ENCODE measurements around the gene C2CD2. TPM values are rescaled to one million over a fixed set of nuclear protein-coding genes. Genes with fewer than 3 reads are reported as not detected.
A peak's percentile ranks its signal among the peaks of the same experiment; 100 is the strongest.
"Not testable (repeated sequence)": the region's sequence is repeated elsewhere in the genome, so short reads cannot be mapped to it uniquely, and the experiment has no call there.

C2CD2 gene
- total RNA-seq, 6 experiments from 2014 or later: 14.4 to 19.9 (median 17.2) TPM

- no peaks in the 10 kb centered on the region for H3K36me3 Mint-ChIP-seq (ENCODE audit: low read depth)
- H3K27ac Mint-ChIP-seq: peak overlapping the region; percentile 62; the same call in 1 of the 2 replicates
- TF ChIP-seq CTCF (IDR thresholded peaks at IDR 0.05): no peak
- no peak for DNase-seq
- H3K27me3 Mint-ChIP-seq (ENCODE audit: insufficient read depth): peaks cover 18% of the 10 kb centered on the region
- H3K9me3 Mint-ChIP-seq: no peaks in the 10 kb centered on the region
- H3K4me3 Mint-ChIP-seq: peak overlapping the region; percentile 52; the same call in 1 of the 2 replicates
- H3K4me1 Mint-ChIP-seq (ENCODE audit: low read depth): peaks cover 66% of the 10 kb centered on the region
Observed at GRCh38 chr21:41961282-41961701, 7.5 kb upstream of the C2CD2 start.

- Mint-ChIP-seq H3K4me3 (no peak overlapping the region), H3K36me3 (ENCODE audit: low read depth) (no peaks in the 10 kb centered on the region), H3K9me3 (no peaks in the 10 kb centered on the region), H3K4me1 (ENCODE audit: low read depth) (peaks cover 65% of the 10 kb centered on the region), H3K27me3 (ENCODE audit: insufficient read depth) (peaks cover 18% of the 10 kb centered on the region), H3K27ac (no peak overlapping the region)
- TF ChIP-seq CTCF (IDR thresholded peaks at IDR 0.05): no peak
- DNase-seq: no peak
Observed at GRCh38 chr21:41960386-41960785, 6.6 kb upstream of the C2CD2 start.

GRCh38 chr21:41959697-41960096 lies 5.9 kb upstream of the C2CD2 start:
- H3K27me3 Mint-ChIP-seq (ENCODE audit: insufficient read depth): peaks cover 15% of the 10 kb centered on the region
- not testable (repeated sequence) for H3K4me3 Mint-ChIP-seq; H3K9me3 Mint-ChIP-seq; H3K36me3 Mint-ChIP-seq (ENCODE audit: low read depth); DNase-seq; H3K27ac Mint-ChIP-seq
- H3K4me1 Mint-ChIP-seq (ENCODE audit: low read depth): peaks cover 67% of the 10 kb centered on the region

GRCh38 chr21:41958886-41959563 lies 5.2 kb upstream of the C2CD2 start:
- Mint-ChIP-seq H3K9me3 (no peaks in the 10 kb centered on the region), H3K4me1 (ENCODE audit: low read depth) (peaks cover 73% of the 10 kb centered on the region), H3K36me3 (ENCODE audit: low read depth) (no peaks in the 10 kb centered on the region), H3K27ac (peak overlapping the region; percentile 97), H3K4me3 (no peak overlapping the region), H3K27me3 (ENCODE audit: insufficient read depth) (peaks cover 10% of the 10 kb centered on the region)
- no peak for DNase-seq
- TF ChIP-seq CTCF (IDR thresholded peaks at IDR 0.05): no peak

GRCh38 chr21:41957991-41958766 lies 4.4 kb upstream of the C2CD2 start:
- H3K36me3 Mint-ChIP-seq (ENCODE audit: low read depth): no peaks in the 10 kb centered on the region
- H3K4me3 Mint-ChIP-seq: peak overlapping the region; percentile 71; the same call in 1 of the 2 replicates
- TF ChIP-seq CTCF (IDR thresholded peaks at IDR 0.05): peak; percentile 72
- H3K4me1 Mint-ChIP-seq (ENCODE audit: low read depth): peaks cover 73% of the 10 kb centered on the region
- peaks cover 6% of the 10 kb centered on the region for H3K27me3 Mint-ChIP-seq (ENCODE audit: insufficient read depth)
- H3K27ac Mint-ChIP-seq: peak overlapping the region; percentile 97
- no peaks in the 10 kb centered on the region for H3K9me3 Mint-ChIP-seq
- DNase-seq: peak; percentile 75

Data from HFFc6 (cell line).